GM18909 (cell line): ENCODE measurements around the gene SBNO2.
"Not testable (repeated sequence)": the region's sequence is repeated elsewhere in the genome, so short reads cannot be mapped to it uniquely, and the experiment has no call there.

Source experiments
- ATAC-seq: cut with Tn5 transposase; IDR thresholded peaks from one replicate; pipeline ENCODE4 v1.9.1; 2021; ENCODE audit warnings: mild to moderate bottlenecking; ENCODE audit not compliant: unreplicated experiment, poor library complexity

SBNO2 gene

DNA sequence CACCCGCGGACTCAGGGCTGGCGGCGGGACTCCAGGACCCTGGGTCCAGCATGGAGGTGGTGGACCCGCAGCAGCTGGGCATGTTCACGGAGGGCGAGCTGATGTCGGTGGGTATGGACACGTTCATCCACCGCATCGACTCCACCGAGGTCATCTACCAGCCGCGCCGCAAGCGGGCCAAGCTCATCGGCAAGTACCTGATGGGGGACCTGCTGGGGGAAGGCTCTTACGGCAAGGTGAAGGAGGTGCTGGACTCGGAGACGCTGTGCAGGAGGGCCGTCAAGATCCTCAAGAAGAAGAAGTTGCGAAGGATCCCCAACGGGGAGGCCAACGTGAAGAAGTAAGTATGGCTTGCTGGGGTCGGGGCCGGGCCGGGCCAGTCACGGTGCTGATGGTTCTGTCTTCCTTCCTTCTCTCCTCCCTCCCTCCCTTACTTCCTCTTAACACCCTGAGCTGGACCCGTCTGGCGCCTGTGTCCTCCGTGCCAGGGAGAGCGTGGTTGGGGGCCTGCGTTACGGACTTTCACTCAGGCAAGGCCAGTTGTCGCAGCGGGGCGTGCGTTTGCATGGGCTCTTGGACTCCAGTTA lies 32.9 kb upstream of the SBNO2 start:
- no peak for ATAC-seq

DNA sequence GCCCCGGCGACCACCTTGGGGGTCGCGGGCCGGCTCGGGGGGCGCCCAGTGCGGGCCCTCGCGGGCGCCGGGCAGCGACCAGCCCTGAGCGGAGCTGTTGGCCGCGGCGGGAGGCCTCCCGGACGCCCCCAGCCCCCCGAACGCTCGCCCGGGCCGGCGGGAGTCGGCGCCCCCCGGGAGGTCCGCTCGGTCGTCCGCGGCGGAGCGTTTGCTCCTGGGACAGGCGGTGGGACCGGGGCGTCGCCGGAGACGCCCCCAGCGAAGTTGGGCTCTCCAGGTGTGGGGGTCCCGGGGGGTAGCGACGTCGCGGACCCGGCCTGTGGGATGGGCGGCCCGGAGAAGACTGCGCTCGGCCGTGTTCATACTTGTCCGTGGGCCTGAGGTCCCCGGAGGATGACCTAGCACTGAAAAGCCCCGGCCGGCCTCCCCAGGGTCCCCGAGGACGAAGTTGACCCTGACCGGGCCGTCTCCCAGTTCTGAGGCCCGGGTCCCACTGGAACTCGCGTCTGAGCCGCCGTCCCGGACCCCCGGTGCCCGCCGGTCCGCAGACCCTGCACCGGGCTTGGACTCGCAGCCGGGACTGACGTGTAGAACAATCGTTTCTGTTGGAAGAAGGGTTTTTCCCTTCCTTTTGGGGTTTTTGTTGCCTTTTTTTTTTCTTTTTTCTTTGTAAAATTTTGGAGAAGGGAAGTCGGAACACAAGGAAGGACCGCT lies 32.2 kb upstream of the SBNO2 start:
- peak; percentile 3 for ATAC-seq

DNA sequence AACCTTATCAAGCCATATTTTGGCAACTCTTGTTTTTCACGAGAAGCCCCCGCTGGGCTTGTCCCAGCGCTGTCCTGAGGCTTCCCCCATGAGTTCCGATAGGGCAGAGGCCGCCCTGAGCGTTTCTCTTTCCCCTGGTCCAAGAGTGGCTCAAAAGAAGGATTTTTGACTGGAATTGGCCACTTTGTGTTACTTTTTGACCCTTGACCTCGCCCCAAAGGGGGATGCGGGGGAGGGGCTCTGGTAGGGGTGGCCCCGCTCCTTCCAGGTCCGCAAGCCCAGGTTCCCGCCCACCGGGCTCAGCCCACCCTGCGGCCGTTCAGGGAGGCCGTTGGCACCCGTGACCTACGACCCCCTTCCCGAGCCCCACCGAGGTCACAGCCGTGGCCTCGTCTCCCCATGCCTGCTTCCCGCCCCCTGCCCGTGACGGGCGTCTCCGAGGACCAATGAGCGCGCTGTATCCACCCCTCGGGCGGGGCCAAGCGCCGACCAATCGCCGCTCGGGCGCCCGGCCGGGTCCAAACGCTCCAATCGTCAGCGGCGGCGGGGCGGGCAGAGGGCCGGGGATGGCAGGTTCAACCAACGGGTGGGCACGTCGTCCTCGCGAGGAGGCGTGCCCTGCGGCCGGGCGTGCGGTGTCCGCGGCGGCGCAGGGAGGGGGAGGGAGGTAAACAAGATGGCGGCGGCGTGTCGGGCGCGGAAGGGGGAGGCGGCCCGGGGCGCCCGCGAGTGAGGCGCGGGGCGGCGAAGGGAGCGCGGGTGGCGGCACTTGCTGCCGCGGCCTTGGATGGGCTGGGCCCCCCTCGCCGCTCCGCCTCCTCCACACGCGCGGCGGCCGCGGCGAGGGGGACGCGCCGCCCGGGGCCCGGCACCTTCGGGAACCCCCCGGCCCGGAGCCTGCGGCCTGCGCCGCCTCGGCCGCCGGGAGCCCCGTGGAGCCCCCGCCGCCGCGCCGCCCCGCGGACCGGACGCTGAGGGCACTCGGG lies 31.3 kb upstream of the SBNO2 start, which contains the start of gene STK11:
Gene STK11 (plus strand): TSS at position 665 of the 986 bp plus-strand sequence. CDS start 1,136 bp downstream, outside the sequence.
- peak; percentile 90 for ATAC-seq

DNA sequence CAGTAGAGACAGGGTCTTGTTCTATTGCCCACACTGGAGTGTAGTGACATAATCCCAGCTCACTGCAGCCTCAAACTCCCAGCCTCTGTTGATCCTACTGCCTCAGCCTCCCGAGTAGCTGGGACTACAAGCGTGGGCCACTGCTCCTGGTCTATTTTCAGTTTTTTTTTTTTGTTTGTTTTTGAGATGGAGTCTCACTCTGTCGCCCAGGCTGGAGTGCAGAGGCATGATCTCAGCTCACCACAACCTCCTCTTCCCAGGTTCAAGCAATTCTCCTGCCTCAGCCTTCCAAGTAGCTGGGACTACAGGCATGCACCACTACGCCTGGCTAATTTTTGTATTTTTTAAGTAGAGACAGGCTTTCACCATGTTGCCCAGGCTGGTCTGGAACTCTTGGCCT lies 26.5 kb upstream of the SBNO2 start:
- not testable (repeated sequence) for ATAC-seq

DNA sequence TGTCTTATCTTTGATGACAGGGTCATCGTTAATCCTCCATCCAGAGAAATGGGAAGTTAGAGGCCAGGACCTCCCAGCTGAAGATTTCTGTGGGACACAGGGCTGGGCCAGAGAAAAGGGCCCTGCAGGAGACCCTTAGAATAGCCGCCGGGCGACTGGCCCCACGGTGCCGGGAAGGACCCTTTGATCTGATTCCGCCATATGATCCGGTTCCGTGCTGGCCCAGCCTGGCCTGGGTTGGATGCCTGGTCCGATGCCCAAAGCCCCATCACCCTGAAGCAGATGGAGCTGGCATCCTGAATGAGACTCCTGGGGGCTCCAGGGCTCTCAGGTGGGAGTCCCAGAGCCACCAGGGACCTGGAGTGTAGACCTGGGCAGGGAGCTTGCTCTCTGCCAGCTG lies 25.5 kb upstream of the SBNO2 start:
- ATAC-seq = no peak

DNA sequence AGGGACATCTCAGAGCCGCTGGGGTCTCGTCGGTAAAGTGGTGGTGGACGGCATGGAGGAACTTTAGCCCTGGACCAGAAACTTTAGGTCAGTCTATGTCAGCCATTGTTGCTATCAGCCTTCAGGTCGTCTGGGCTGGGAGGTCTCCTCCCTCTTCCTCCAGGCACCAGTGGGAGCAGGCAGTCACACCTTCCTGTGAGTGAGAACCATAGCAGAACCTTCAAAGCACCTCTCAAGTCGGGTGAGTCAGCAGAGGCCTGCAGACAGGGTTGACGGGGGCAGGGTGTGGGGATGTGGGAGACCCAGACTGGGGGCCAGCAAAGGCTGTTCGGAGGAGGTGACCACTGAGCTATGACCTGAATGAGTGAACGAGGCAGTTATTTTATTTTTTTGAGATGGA lies 15.4 kb upstream of the SBNO2 start:
- no peak for ATAC-seq

DNA sequence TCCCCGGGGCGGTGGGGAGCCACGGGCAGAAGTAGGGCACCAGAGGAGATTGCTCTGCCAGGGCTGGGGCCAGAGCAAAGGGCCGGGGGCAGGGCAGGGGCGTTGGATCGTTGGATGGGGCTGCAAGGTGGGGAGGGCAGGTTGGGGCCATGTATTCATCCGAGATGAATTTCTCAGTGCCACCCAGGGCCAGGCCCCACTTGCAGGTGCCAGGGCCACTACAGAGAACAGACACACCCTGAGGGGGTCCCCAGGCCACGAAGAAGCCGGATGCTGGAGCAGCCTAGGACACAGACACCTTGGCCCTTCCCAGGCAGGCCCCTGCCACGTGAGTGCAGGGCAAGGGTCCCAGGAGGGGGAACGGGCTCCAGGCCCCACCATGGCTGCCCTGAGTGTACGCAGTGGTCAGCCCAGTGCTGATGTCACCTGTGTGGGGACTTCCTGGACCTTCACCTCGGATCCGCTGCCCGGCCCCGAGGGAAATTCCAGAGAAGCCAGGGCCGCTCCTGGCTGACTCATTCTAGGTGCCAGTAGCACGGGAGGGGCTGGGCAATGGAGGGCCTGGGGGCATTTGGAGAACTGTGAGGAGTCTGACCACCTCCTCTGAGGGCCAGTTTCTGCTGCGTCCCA lies 9.6 kb upstream of the SBNO2 start:
- ATAC-seq = peak; percentile 59

DNA sequence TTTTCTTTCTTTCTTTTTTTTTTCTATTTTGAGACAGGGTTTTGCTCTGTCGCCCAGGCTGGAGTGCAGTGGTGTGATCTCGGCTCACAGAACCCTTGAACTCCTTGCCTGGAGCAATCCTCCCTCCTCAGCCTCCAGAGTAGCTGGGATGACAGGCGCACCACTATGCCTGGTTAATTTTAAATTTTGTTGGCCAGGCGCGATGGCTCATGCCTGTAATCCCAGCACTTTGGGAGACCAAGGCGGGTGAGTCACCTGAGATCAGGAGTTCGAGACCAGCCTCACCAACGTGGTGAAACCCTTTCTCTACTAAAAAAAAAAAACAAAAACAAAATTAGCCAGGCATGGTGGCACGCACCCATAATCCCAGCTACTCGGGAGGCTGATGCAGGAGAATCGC lies 8.7 kb upstream of the SBNO2 start:
- no peak for ATAC-seq

DNA sequence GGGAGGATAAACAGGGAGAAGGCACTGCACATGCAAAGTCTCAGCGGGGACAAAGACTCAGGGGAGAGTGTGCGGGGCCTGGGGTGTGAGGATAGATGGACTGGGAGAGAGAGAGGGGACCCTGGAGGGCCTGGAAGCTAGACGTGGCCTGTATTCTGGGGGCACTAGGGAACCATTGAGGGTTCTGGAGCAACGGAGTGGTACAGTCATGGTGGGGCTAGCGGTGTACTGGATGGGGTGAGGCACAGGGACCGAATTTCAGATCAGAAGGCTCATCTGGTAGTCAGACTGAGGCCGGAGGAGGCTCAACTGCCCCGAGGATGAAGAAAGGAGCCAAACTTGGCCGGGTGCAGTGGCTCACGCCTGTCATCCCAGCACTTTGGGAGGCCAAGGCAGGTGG lies 8.0 kb upstream of the SBNO2 start:
- ATAC-seq = no peak

DNA sequence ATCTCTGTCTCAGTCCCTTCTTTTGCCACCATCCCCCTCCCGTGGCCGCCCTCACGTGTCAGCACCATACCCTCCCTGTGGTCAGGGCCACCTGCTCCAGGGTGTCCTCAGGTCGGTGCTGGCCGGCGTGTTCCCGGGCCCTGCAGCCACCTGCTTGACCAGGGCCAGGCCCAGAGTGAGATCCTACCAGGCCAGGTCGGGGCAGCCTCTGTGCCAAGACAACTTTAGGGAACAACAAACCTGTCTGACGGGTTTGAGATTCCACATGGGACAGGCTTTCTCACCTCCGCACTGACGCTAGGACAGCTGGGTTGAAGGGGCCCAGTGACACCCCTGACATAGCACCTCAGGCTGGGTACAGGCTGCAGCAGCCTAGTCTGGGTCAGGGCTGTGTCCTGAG lies 7.5 kb upstream of the SBNO2 start:
- no peak for ATAC-seq

DNA sequence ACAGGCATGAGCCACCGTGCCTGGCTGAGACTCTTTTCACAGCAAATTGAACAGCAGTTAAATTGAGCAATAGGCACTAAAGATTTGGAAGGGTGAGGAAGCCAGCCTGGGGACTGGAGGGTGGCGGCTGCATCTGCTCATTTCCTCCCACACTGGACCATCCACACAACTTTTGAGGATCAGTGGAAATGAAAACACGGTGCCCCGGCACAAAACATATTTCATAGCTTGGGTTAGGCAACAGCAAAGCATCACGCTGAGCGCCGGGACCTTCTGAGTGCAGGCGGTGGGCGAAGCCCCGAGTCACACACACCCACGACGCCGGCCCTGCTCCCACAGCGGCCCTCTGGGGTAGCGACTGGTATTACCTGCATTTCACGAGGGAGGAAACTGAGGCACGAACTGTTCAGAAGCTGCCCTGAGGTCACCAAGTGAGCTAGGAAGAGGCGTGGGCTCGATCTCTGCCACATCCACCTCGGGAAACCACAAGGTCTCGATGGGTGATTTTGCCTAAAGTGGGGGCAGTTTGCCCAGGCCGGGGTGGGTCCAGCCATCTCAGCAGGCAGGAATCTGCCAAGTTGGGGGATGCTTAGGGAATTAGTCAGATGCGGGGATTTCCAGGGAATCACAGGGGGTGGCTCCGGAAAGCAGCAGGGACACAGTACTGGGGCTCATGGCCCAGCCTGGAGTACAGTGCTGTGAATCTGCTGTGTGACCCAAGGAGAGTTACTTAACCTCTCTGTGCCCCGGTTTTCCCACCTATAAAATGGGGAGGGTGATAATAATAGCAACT lies 3.5 kb upstream of the SBNO2 start:
- ATAC-seq = no peak

DNA sequence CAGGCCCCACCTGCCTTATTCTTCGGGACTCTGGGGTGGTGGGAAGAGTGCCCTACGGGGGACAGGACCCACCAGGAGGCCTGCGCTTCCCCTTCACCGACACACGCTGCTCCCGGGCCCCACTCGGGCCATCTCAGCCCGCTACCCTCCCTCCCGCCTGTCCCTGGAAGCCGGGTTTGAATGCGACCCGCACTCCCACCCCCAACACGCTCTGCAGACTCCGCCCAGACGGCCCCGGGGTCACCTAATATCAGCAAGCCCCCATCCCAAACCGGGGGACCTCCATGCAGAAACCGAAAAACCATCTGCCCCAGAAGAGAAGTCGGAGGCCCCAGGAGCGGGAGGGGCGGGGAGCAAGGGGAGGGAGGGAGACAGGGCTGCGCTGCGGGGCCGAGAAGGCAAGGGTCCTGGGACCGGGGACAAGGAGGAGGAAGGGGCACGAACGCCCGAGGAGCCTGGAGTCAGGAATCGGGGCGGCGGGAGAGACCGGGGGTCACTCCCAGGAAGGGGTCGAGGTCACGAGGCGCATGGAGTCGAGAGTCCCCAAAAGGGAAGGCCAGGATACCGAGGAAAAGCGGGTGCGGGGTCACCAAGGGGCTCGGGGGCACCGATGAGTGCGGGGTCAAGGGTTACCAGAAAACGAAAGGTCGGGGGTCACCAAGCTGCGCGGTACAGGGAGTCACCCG lies 766 bp downstream of the SBNO2 start:
- no peak for ATAC-seq

DNA sequence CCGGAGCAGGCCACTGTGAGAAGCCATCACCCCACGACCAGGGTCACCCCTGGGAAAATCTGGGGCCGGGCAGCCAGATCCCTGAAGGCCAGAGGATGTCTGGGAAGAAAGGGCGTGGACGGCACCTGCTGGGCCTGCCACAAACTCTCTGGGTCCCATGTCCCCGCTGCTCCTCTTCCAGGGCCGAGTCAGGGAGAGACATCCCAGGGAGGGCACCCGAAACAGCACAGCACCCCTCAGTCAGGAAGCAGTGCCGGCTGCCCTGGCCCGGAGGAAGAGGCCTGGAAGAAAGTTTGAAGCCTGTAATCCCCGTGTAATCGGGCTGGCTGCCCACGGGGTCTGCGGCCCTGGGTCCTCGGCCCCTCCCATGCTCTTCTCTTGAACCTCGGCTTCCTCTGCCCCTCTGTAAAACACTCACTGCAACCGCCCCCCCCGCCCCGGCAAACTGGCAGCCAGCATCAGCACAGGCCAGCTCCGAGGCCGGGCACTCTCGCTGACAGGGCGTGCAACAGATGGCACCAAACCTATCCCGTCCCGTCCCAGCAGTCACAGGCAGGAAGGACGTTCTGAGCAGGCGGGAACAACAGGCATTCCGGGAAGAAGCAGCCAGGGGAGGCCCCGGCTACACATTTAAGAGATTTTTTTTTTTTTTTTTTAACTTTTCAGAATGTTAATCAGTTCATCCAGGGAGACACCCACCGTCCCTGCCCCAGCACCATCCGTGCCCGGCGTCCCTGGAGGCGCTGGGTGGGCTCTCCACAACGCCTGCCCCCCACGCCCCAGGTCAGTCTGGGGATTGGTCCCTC lies 1.5 kb downstream of the SBNO2 start:
- ATAC-seq = no peak

DNA sequence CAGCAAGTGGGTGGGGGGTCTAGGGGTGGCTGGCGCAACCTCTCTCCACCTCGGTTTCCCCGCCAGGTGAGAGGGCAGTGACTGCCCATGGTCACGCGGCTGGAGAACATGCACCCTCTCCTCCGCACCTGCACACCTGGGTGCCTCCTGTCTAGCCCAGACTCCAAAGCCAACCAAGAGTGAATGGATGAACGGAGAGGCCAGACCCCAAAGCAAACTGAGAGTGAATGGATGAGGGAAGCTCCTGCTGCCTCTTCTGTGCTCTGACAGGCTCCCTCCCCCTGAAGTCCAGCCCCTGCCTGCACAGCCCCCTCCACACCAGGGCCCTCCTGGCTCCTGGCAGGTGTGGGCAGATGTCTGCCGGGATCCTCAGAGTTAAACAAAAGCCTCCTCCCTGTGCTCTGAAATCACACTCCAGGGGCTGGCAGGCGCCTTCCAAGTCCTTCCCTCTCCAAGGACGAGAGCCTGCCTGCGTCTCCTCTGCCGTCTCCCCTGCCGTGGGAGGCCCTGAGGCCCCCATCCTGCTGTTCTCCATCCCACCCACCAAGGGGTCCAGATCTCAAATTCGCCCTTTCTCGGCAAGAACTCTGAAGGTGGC lies 2.2 kb downstream of the SBNO2 start:
- no peak for ATAC-seq

DNA sequence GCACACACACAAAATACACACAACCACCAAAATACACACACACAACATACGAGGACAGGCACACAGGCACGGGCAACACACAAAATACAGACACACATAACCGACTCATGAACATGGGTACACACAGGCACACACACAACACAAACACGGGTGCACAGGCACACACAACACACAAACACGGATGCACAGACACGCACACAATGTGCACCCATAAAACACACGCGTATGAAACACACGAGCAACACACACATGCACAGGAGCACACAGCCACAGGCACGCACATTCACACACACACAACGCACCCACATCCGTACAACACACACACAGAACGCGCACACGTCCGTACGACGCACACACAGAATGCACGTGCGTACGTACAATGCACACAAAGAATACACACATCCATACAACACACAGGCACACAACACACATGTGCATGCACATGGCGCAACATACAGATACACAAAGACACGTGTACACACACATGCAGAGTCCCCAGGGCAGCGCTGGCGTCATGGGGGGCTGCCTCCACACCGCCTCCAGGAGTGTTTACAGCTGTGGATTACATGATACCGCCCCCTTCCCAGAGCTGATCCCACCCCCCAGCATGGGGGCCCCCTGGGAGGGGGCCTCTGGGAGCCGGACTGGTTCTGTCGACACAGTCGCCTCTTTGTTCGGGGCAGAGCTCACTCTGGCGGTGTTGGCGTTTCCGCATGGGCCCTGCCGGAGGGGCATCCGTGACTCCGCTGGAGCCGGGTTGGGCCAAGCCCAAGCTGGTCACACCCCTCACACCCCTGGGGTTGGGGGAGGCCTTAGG lies 2.9 kb downstream of the SBNO2 start:
- ATAC-seq = no peak

DNA sequence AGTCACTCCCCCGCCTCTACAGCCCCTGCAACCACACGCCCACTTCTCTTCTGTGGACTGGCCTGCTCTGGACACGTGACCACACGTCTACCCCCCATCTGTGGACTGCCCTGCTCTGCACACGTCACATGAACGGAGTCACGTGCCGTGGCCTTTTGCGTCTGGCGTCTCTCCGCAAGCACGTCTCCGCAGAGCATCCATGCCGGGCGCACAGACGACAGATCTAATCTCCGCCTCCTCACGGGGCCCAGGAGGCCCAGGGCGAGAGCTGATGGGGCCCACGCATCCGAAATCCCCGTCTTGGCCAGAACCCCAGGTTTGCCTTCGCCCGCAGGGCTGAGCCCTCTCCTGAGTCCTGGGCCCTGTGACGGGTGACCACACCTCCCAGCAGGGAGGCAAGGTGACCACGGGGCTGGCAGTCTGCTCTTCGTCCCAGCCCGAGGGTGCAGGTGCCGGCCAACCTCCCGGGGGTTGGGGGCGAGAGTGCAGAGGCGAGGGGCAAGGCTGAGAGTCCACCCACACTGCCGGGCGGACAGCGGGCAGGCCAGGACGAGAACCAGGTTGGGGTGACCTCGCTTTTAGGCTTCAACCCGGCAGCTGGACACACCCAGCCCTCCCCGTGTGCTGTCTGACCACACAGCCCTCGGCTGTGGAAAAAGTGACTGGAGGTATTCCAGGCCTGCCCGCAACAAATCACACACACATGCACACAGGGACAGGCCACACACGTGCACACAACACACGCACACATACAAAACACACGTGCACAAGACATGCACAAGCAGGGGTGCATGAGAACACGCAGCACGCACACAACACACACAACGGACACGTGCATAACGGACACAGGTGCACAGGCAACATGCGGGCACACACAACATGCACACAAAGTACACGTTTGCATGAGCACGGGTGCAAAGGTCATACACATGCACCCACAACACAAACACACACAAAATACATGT lies 3.9 kb downstream of the SBNO2 start:
- ATAC-seq = no peak
